HCT116 (cell line): ENCODE results near the gene HMGCLL1. TPM values are rescaled to one million over a fixed set of nuclear protein-coding genes. Genes with fewer than 3 reads are reported as not detected.

Source experiments
- ATAC-seq: fragments of 200-7000 bp; cut with Tn5 transposase; 2 replicates; pipeline ENCODE4 v1.9.1; 2020; ENCODE audit warnings: mild to moderate bottlenecking, moderate library complexity
- BruUV-seq: library from RNA; stranded (reverse); fragments of 400-500 nt; replicated peaks from 2 replicates; lab custom pipeline; 2021; lab: Mats Ljungman, UMichigan
- CTCF ChIA-PET: fragments of 300-600 bp; sonication (Branson Sonifier 250); formaldehyde crosslinking; loops from one replicate; lab custom pipeline; 2021; ENCODE audit warnings: antibody characterized with exemption; lab: Charles Lee
- POLR2A ChIA-PET: fragments of 300-600, 350-600 bp; sonication (Branson Sonifier 250); formaldehyde crosslinking; loops from one replicate; lab custom pipeline; 2021; ENCODE audit warnings: antibody characterized with exemption; lab: Charles Lee
- RAD21 ChIA-PET, 2 experiments: fragments of 300-600 bp; sonication (Branson Sonifier 250); formaldehyde crosslinking; loops; one replicate each; lab custom pipeline; 2023; ENCODE audit warnings: low total read pairs in 2 of 2; ENCODE audit not compliant: uncharacterized antibody in 2 of 2, unreplicated experiment in 2 of 2, low non-redundant PET in 1 of 2; lab: Charles Lee
- DNase-seq: peaks from one replicate; pipeline ENCODE4 v3.0.0-alpha.2; 2010; ENCODE audit warnings: low read depth, low spot score
- H2AFZ ChIP-seq: fragments of 200-600 bp; shearing (Covaris generic), sonication (generic); 2 replicates; pipeline ENCODE4 v1.6.1; 2017; ENCODE audit warnings: low read depth, mixed run types, mixed read lengths, antibody characterized with exemption, low read length; ENCODE audit not compliant: poor library complexity, severe bottlenecking
- H3K27ac ChIP-seq: 2 replicates; pipeline ENCODE4 v1.5.1; 2012; ENCODE audit warnings: low read depth, low read length
- H3K27me3 ChIP-seq: fragments of 200-600 bp; sonication (generic); 2 replicates; pipeline ENCODE4 v1.6.1; 2016; ENCODE audit warnings: mixed run types, low read length, mixed read lengths; ENCODE audit not compliant: insufficient read depth
- H3K36me3 ChIP-seq, 2 experiments: fragments of 200-500 bp in 1 of 2; fragments of 200-600 bp in 1 of 2; sonication (Bioruptor generic) in 1 of 2; sonication (generic) in 1 of 2; 2 replicates each; pipeline versions ENCODE4 v1.5.1 to v1.6.1; 2014 to 2016; ENCODE audit warnings: low read length in 2 of 2, inconsistent platforms in 1 of 2, mixed read lengths in 1 of 2, mixed run types in 1 of 2; ENCODE audit not compliant: insufficient read depth in 2 of 2, control insufficient read depth in 1 of 2
- H3K4me1 ChIP-seq, 2 experiments: fragments of 200-600 bp in 1 of 2; sonication (generic) in 1 of 2; 2 replicates each; pipeline versions ENCODE4 v1.5.1 to v1.6.1; 2012 to 2017; ENCODE audit warnings: low read length in 2 of 2, inconsistent platforms in 1 of 2, mild to moderate bottlenecking in 1 of 2, mixed read lengths in 1 of 2, mixed run types in 1 of 2, moderate library complexity in 1 of 2; ENCODE audit not compliant: insufficient read depth in 2 of 2, control insufficient read depth in 1 of 2
- H3K4me2 ChIP-seq: fragments of 200-600 bp; sonication (generic); 2 replicates; pipeline ENCODE4 v1.6.1; 2017; ENCODE audit warnings: mixed run types, low read length, mixed read lengths
- H3K4me3 ChIP-seq, 2 experiments: fragments of 200-600 bp in 1 of 2; sonication (generic) in 1 of 2; replicated peaks in 1 of 2; 2 replicates each; pipeline ENCODE4 v1.5.1; 2011 to 2016; ENCODE audit warnings: low read length in 2 of 2, control low read depth in 1 of 2, low read depth in 1 of 2, mild to moderate bottlenecking in 1 of 2, mixed read lengths in 1 of 2, mixed run types in 1 of 2
- H3K79me2 ChIP-seq: fragments of 200-600 bp; sonication (generic); 2 replicates; pipeline ENCODE4 v1.6.1; 2017; ENCODE audit warnings: mild to moderate bottlenecking, mixed run types, low read length, moderate library complexity, mixed read lengths; ENCODE audit not compliant: insufficient read depth
- H3K9ac ChIP-seq: fragments of 200-600 bp; sonication (generic); 2 replicates; pipeline ENCODE4 v1.6.1; 2016; ENCODE audit warnings: low read length, mixed read lengths
- H3K9me2 ChIP-seq: fragments of 200-600 bp; sonication (generic), shearing (Covaris generic); 2 replicates; pipeline ENCODE4 v1.6.1; 2017; ENCODE audit warnings: mixed run types, mild to moderate bottlenecking, moderate library complexity; ENCODE audit not compliant: insufficient read depth
- H3K9me3 ChIP-seq, 2 experiments: fragments of 200-500 bp in 1 of 2; fragments of 200-600 bp in 1 of 2; sonication (Bioruptor generic) in 1 of 2; sonication (generic) in 1 of 2; 2 replicates each; pipeline ENCODE4 v1.6.1; 2014 to 2017; ENCODE audit warnings: low read length in 2 of 2, mixed read lengths in 2 of 2, inconsistent platforms in 1 of 2, low read depth in 1 of 2, mild to moderate bottlenecking in 1 of 2, mixed run types in 1 of 2, moderate library complexity in 1 of 2; ENCODE audit not compliant: control insufficient read depth in 1 of 2, insufficient read depth in 1 of 2
- H4K20me1 ChIP-seq: fragments of 200-600 bp; sonication (generic), shearing (Covaris generic); 2 replicates; pipeline ENCODE4 v1.6.1; 2017; ENCODE audit warnings: mixed run types, mild to moderate bottlenecking, moderate library complexity; ENCODE audit not compliant: insufficient read depth
- CEBPB ChIP-seq: IDR thresholded peaks from 2 replicates; pipeline ENCODE4 v1.6.1; 2012; ENCODE audit warnings: low read depth
- CTCF ChIP-seq, 3 experiments: fragments of 200-600 bp in 1 of 3; sonication (generic) in 1 of 3; IDR thresholded peaks in 2 of 3; conservative IDR thresholded peaks in 1 of 3; 2 replicates each; pipeline ENCODE4 v1.5.1; 2012 to 2017; ENCODE audit warnings: low read depth in 2 of 3, low read length in 2 of 3, antibody characterized with exemption in 1 of 3, borderline replicate concordance in 1 of 3, control low read depth in 1 of 3, mild to moderate bottlenecking in 1 of 3, mixed read lengths in 1 of 3, mixed run types in 1 of 3, moderate library complexity in 1 of 3; ENCODE audit not compliant: insufficient read depth in 1 of 3
- EGR1 ChIP-seq: IDR thresholded peaks from 2 replicates; pipeline ENCODE4 v1.6.1; 2012; ENCODE audit warnings: low read depth
- EZH2 ChIP-seq: fragments of 200-600 bp; sonication (generic); IDR thresholded peaks from 2 replicates; pipeline ENCODE4 v1.6.1; 2017; ENCODE audit warnings: antibody characterized with exemption, mixed run types
- EZH2phosphoT487 ChIP-seq: fragments of 200-600 bp; IDR thresholded peaks from 2 replicates; pipeline ENCODE4 v1.6.1; 2018; ENCODE audit warnings: antibody characterized with exemption, borderline replicate concordance
- FOSL1 ChIP-seq: IDR thresholded peaks from 2 replicates; pipeline ENCODE4 v1.6.1; 2012; ENCODE audit warnings: low read depth
- JUND ChIP-seq: IDR thresholded peaks from 2 replicates; pipeline ENCODE4 v1.6.1; 2012
- RAD21 ChIP-seq: IDR thresholded peaks from 2 replicates; pipeline ENCODE4 v1.6.1; 2012; ENCODE audit warnings: low read depth, mild to moderate bottlenecking
- REST ChIP-seq: IDR thresholded peaks from 2 replicates; pipeline ENCODE4 v1.6.1; 2012; ENCODE audit warnings: low read depth
- SIN3A ChIP-seq: IDR thresholded peaks from 2 replicates; pipeline ENCODE4 v1.6.1; 2012; ENCODE audit warnings: low read depth
- SP1 ChIP-seq: IDR thresholded peaks from 2 replicates; pipeline ENCODE4 v1.6.1; 2012; ENCODE audit warnings: low read depth
- SRF ChIP-seq: IDR thresholded peaks from 2 replicates; pipeline ENCODE4 v1.6.1; 2012; ENCODE audit warnings: low read depth
- TCF7L2 ChIP-seq: IDR thresholded peaks from 2 replicates; pipeline ENCODE4 v1.7.0; 2011; ENCODE audit warnings: borderline replicate concordance, inconsistent platforms; ENCODE audit not compliant: insufficient read depth, insufficient read length; ENCODE audit errors: extremely low read depth
- ZNF274 ChIP-seq: fragments of 200-500 bp; sonication (Bioruptor generic); IDR thresholded peaks from 2 replicates; pipeline ENCODE4 v1.6.1; 2014; ENCODE audit warnings: mild to moderate bottlenecking, low read depth, low read length, inconsistent platforms
- intact Hi-C: fragments of 100-400 bp; cut with micrococcal nuclease; formaldehyde crosslinking; loops from 2 replicates; pipeline ENCODE4 v1.10.0; 2022
- total RNA-seq: library from RNA; stranded (reverse); gene quantifications from one replicate; pipeline ENCODE4 v1.2.1, GENCODE V29; 2021; ENCODE audit not compliant: unreplicated experiment

The HMGCLL1 gene
- total RNA-seq, 1 experiment from 2014 or later = not detected

DNA sequence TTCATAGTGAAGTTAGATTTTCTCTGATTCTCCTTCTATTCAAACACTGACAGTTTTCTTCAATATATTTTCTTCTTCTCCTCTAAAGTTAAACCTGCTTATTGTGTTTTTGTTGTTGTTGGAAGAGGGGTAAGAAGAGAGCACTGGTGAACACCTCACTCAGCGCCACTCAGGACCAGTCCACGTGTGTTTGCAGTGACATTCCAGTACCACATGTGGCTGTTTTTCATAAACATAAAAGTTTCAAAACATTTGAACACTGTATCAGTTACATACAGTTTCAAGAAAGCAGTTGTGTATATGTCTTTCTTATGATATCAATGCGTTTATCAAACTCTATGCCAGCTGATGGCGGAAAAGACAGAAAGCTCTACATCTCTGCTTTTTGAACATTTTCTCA lies 86.7 kb downstream of the HMGCLL1 start (continued):
- TF ChIP-seq REST (no peak), FOSL1 (no peak), EZH2phosphoT487 (no peak)

GRCh38 chr6:55490871-55491270 lies 88.1 kb downstream of the HMGCLL1 start:
- Histone ChIP-seq H3K36me3 (no peaks in the 10 kb centered on the region), H3K4me2 (no peak overlapping the region), H3K9ac (no peak overlapping the region), H3K4me1 (no peaks in the 10 kb centered on the region), H4K20me1 (no peaks in the 10 kb centered on the region), H3K4me3 (no peak overlapping the region), H3K9me2 (no peaks in the 10 kb centered on the region), H3K27ac (no peak overlapping the region), H3K27me3 (peaks cover 19% of the 10 kb centered on the region), H3K79me2 (no peaks in the 10 kb centered on the region), H3K9me3 (no peaks in the 10 kb centered on the region), H2AFZ (no peak overlapping the region)
- DNase-seq = no peak
- intact Hi-C loops = no loop called here
- POLR2A ChIA-PET = no interaction called here
- RAD21 ChIA-PET = no interaction called here
- CTCF ChIA-PET = interaction anchor here (0.7 kb wide), 1 partner anchor 10 kb away, joined by 3 read pairs; no protein-coding TSS in a partner anchor
- ATAC-seq = no peak
- no TSS peak for BruUV-seq
- TF ChIP-seq SP1 (no peak), ZNF274 (no peak), EGR1 (no peak), FOSL1 (no peak), REST (no peak), TCF7L2 (no peak), EZH2 (no peak), SRF (no peak), SIN3A (no peak), JUND (no peak), RAD21 (no peak), CTCF (IDR thresholded peaks at IDR 0.05 in 2 of 3, conservative IDR thresholded peaks at IDR 0.05 in 1 of 3; ENCODE audit: borderline replicate concordance in 1 of 3, insufficient read depth in 1 of 3, low read depth in 2 of 3, low read length in 2 of 3) (no peak), CEBPB (no peak)
